Keratinocyte (primary cell): ENCODE data around the gene ZBTB14.

Experiments used
- CTCF ChIP-seq, 3 experiments: IDR thresholded peaks in 1 of 3; conservative IDR thresholded peaks in 1 of 3; optimal IDR thresholded peaks in 1 of 3; 2 replicates in 2 of 3; 3 replicates in 1 of 3; pipeline versions ENCODE3 to v1.5.1; 2011; ENCODE audit warnings: low read length in 3 of 3, mild to moderate bottlenecking in 3 of 3, moderate library complexity in 2 of 3, control low read depth in 1 of 3, inconsistent platforms in 1 of 3; ENCODE audit not compliant: insufficient read depth in 2 of 3; ENCODE audit errors: extremely low read depth in 1 of 3
- EZH2 ChIP-seq: IDR thresholded peaks from one replicate; pipeline ENCODE4 v1.6.1; 2012; ENCODE audit warnings: inconsistent platforms, mild to moderate bottlenecking, low read length, moderate library complexity

DNA sequence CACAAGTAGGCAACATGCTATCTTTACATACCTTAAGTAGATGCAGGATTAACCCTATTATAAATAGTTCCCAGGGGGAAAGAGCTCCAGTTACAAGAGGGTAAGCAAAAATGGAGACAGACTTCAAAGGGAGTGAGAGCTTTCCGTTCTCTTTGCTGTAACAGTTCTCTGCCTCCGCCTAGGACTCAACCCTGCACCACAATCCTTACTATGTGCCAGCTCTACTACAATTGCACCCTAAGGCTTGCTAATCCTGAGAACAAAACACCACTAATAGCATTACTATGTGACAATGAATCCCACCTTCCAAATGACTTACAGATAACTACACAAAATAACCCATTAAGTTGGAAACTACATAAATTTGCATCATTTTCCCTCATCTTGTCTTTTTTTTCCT is 7.7 kb downstream of the ZBTB14 start:
- TF ChIP-seq CTCF (optimal IDR thresholded peaks at IDR 0.05 in 1 of 3, IDR thresholded peaks at IDR 0.05 in 1 of 3, conservative IDR thresholded peaks at IDR 0.05 in 1 of 3; ENCODE audit: extremely low read depth in 1 of 3, insufficient read depth in 2 of 3, low read length in 3 of 3) (no peak), EZH2 (no peak)
